GM12892 (cell line): ENCODE results near the gene NGDN.

Experiments used
- POLR2A ChIP-seq: IDR thresholded peaks from 2 replicates; pipeline ENCODE4 v1.6.1; 2011; ENCODE audit warnings: low read depth, low read length, control low read depth
- POLR2AphosphoS5 ChIP-seq: IDR thresholded peaks from 2 replicates; pipeline ENCODE4 v1.6.1; 2011; ENCODE audit warnings: low read depth, low read length, control low read depth
- TAF1 ChIP-seq: IDR thresholded peaks from 2 replicates; pipeline ENCODE4 v1.6.1; 2011; ENCODE audit warnings: low read depth, mild to moderate bottlenecking, control low read depth, low read length, borderline replicate concordance

- TF ChIP-seq POLR2A, result no peak
- no peak for TF ChIP-seq POLR2AphosphoS5
- TF ChIP-seq TAF1, result no peak
Measured at GRCh38 chr14:23481979-23482822, 12.7 kb downstream of the NGDN start.
